ENCODE results near the gene WDR90.

DNA sequence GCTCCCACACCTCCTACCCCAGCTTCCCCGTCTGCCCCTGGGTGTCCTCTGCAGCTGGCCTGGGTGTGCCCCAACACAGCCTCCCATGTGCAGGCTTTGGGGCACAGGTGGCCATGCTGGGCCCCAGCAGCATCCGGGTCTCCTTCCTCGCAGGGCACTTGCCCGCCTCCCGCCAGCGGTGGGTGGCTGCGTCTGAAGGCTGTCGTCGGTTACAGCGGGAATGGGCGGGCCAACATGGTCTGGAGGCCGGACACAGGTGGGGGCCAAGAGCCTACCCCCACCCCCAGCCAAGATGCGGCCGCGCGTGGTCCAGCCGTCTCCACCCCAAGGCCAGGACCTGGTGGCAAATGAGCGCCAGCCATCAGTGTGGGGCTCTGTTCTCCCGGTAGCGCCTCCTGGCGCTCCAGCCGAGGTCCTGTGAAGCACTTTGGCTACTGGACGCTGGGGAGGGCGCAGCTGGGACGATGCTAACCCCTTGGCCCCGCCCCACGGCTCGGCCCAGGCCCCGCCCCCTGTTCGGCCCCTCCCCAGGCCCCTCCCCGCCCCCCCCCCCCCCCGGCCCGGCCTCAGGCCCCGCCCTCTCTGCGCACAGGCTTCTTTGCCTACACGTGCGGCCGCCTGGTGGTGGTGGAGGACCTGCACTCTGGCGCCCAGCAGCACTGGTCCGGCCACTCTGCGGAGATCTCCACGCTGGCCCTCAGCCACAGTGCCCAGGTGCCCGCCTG is 11.5 kb downstream of the WDR90 start:
- TF ChIP-seq, protein P1, sequence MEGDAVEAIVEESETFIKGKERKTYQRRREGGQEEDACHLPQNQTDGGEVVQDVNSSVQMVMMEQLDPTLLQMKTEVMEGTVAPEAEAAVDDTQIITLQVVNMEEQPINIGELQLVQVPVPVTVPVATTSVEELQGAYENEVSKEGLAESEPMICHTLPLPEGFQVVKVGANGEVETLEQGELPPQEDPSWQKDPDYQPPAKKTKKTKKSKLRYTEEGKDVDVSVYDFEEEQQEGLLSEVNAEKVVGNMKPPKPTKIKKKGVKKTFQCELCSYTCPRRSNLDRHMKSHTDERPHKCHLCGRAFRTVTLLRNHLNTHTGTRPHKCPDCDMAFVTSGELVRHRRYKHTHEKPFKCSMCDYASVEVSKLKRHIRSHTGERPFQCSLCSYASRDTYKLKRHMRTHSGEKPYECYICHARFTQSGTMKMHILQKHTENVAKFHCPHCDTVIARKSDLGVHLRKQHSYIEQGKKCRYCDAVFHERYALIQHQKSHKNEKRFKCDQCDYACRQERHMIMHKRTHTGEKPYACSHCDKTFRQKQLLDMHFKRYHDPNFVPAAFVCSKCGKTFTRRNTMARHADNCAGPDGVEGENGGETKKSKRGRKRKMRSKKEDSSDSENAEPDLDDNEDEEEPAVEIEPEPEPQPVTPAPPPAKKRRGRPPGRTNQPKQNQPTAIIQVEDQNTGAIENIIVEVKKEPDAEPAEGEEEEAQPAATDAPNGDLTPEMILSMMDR (IDR thresholded peaks at IDR 0.05) = peak; percentile 44 to 57 (median 46)
- no peak for TF ChIP-seq POLR2A (IDR thresholded peaks at IDR 0.05)
